ENCODE measurements around the gene SCYL1. TPM values are rescaled to one million over a fixed set of nuclear protein-coding genes. Genes with fewer than 3 reads are reported as not detected.

SCYL1 gene
- 94.4 and 95.8 TPM in 2 replicates for total RNA-seq

GRCh38 chr11:65524741-65525545, at the start of gene SCYL1:
TSS of gene SCYL1 (plus strand) at chr11:65525083. CDS start at chr11:65525154, 71 bp downstream.
- intact Hi-C loops (cut with micrococcal nuclease) = loop anchor here (2.0 kb wide), 1 partner anchor 16 kb away; no protein-coding TSS in a partner anchor
- DNase-seq (ENCODE audit: low spot score) = peak; percentile 74
- Mint-ChIP-seq H3K27ac (peak within 1 kb of the TSS; percentile 86), H3K4me1 (ENCODE audit: low read depth) (peaks cover 38% of the 10 kb centered on the region), H3K27me3 (ENCODE audit: low read depth) (no peaks in the 10 kb centered on the region), H3K4me3 (ENCODE audit: low read depth) (peak within 1 kb of the TSS; percentile 80), H3K36me3 (ENCODE audit: low read depth) (peaks cover 22% of the 10 kb centered on the region), H3K9me3 (no peaks in the 10 kb centered on the region)

DNA sequence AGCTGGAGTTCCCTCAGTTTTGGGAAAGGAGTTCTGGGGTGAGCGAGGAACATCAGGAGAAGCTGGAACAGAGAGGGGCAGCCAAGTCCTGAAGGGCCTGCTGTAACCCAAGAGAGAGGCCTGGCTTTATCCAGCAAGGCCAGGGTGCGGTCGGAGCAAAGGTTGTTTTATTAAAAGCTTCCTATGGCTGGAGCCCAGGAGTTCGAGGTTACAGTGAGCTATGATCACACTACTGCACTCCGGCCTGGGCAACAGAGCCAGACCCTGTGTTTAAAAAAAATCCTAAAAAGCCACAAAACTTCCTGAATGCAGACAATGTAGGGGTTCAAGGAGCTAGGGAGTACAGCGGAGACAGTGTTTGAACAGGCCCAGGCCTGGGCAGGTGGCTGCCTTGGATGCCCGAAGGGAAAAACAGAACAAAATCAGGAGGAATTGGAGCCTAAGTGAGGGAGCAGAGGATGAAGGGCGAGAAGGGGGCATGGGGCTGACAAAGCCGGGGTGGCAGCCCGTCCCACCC, 48.2 kb upstream of the SCYL1 start:
- peak overlapping the region; percentile 100 for H3K4me3 Mint-ChIP-seq (ENCODE audit: low read depth)
- no peak for DNase-seq (ENCODE audit: low spot score)
- H3K4me1 Mint-ChIP-seq (ENCODE audit: low read depth) = peaks cover 13% of the 10 kb centered on the region
- no peaks in the 10 kb centered on the region for H3K27me3 Mint-ChIP-seq (ENCODE audit: low read depth)
- H3K9me3 Mint-ChIP-seq = no peaks in the 10 kb centered on the region
- peaks cover 9% of the 10 kb centered on the region for H3K36me3 Mint-ChIP-seq (ENCODE audit: low read depth)
- peak overlapping the region; percentile 97 for H3K27ac Mint-ChIP-seq
- intact Hi-C loops (cut with micrococcal nuclease) = loop anchor here (2.0 kb wide), 2 partner anchors 20 to 50 kb away; no protein-coding TSS in a partner anchor

DNA sequence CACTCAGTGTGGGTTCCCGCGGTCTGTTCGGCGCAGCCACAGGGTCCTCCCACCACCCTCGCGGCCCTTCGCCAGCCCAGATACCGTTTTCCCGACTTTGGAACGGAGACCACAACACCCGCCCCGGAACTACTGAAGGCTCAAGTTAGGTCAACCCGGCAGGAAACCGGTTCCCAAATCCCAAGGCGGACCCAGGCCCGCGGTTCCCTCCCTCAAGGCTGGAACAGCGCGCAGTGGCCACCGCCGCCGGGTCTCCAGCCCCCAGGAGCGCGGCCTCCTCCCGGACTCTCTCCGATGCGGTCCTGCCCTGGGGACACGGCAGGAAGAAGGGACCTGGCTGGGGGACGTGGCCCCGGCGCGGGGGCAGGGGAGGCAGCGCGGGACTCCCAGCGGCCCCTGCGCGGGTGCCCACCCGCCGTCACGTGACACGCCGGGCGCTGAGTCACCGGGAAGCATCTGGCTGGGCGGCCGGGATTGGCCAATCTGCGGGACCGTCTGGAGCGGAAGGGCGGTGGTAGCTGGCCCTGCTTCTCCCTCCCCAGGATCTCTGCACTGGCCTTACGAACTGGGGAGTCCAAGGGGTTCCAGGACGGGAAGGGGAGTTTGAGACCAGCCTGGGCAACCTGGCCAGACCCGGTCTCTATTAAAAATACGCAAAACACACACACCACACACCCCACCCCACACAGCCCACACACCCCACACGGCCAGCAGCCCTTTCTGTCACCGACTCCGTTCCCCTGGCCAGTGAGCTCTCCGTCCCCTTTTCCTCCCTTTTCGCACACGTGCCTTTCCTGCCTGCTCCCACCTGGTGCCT, 47.5 kb upstream of the SCYL1 start:
- intact Hi-C loops (cut with micrococcal nuclease) = loop anchor here (2.0 kb wide), 2 partner anchors 19 to 51 kb away; no protein-coding TSS in a partner anchor
- Mint-ChIP-seq H3K4me3 (ENCODE audit: low read depth) (peak overlapping the region; percentile 100), H3K9me3 (no peaks in the 10 kb centered on the region), H3K27me3 (ENCODE audit: low read depth) (no peaks in the 10 kb centered on the region), H3K4me1 (ENCODE audit: low read depth) (peaks cover 8% of the 10 kb centered on the region), H3K36me3 (ENCODE audit: low read depth) (peaks cover 9% of the 10 kb centered on the region), H3K27ac (peak overlapping the region; percentile 100)
- peak; percentile 87 for DNase-seq (ENCODE audit: low spot score)

GRCh38 chr11:65478388-65479183, 46.3 kb upstream of the SCYL1 start:
- Mint-ChIP-seq H3K4me1 (ENCODE audit: low read depth) (peaks cover 8% of the 10 kb centered on the region), H3K9me3 (no peaks in the 10 kb centered on the region), H3K27ac (no peak overlapping the region), H3K36me3 (ENCODE audit: low read depth) (peaks cover 9% of the 10 kb centered on the region), H3K27me3 (ENCODE audit: low read depth) (no peaks in the 10 kb centered on the region), H3K4me3 (ENCODE audit: low read depth) (peak overlapping the region; percentile 45)
- intact Hi-C loops (cut with micrococcal nuclease) = loop anchor here (1.0 kb wide), 1 partner anchor 9 kb away; no protein-coding TSS in a partner anchor
- DNase-seq (ENCODE audit: low spot score) = no peak

DNA sequence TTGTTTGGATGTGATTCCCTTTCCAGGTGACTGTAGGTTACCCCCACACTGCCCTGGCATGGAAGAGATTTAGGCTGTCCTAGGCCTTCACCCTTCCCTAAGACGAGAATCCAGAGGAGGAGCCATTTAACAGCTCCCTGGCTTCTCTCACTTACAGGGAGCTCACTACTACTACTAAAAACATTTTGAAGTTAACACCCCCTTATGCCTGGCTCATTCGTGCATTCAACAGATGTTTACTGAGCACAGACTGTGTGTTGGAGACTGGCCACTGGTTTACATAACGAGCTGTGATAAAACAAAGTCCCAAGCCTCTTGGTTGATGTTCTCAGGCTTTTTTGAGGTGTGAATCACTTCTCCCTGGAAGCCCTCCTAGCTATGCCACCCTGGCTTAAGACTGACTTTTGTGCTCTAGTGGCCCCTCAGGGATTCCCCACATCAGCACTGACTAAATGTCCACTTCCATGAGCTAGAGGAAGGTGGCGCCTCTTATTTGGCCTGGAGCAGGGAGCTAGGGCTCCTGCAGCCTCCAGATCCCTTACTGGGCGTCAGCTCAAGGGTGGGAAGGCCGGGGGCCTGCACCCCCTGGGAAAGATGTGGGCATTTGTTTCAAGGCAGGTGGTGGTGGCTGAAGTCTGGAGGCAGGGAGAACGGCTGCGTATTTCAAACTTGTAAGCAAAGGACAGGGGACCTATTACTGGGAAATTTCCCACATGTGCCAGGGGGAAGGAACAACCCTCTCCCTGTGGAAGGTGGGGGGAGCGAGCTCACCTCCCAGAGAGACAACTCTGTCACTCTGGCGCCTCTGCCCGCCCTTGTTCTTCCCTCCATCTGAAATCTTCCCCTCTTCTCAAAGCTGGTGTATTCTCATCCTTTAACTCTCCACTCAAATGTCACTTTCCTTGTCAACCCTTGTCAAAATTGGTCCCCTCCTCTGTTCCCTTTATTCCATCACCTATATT, 45.4 kb upstream of the SCYL1 start:
- peaks cover 9% of the 10 kb centered on the region for H3K36me3 Mint-ChIP-seq (ENCODE audit: low read depth)
- no peak for DNase-seq (ENCODE audit: low spot score)
- peaks cover 10% of the 10 kb centered on the region for H3K4me1 Mint-ChIP-seq (ENCODE audit: low read depth)
- H3K27ac Mint-ChIP-seq = peak overlapping the region; percentile 38
- H3K9me3 Mint-ChIP-seq = no peaks in the 10 kb centered on the region
- intact Hi-C loops (cut with micrococcal nuclease) = no loop called here
- no peaks in the 10 kb centered on the region for H3K27me3 Mint-ChIP-seq (ENCODE audit: low read depth)
- H3K4me3 Mint-ChIP-seq (ENCODE audit: low read depth) = no peak overlapping the region

DNA sequence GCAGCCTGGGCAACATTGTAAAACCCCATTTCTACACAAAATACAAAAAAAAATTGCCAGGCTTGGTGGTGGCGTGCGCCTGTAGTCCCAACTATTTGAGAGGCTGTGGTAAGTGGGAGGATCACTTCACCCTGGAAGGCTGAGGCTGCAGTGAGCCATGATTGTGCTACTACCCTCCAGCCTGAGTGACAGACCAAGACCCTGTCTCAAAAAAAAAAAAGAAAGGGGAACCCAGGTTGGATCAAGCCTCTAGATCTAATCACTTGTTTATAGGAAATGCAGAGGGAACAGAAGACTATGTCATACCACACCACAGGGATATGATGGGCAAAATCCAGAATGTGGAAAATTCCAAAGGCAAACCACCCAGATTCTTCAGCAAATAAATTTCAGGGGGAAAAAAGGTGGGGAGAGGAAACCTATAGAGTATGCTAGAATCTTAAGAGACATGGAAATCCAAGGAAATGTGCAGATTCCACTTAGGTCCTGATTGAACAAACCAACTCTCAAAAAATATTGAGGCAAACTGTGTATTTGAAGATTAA, 42.5 kb upstream of the SCYL1 start:
- no peak overlapping the region for H3K27ac Mint-ChIP-seq
- H3K9me3 Mint-ChIP-seq = no peaks in the 10 kb centered on the region
- no peaks in the 10 kb centered on the region for H3K36me3 Mint-ChIP-seq (ENCODE audit: low read depth)
- H3K4me1 Mint-ChIP-seq (ENCODE audit: low read depth) = peaks cover 8% of the 10 kb centered on the region
- intact Hi-C loops (cut with micrococcal nuclease) = no loop called here
- H3K27me3 Mint-ChIP-seq (ENCODE audit: low read depth) = no peaks in the 10 kb centered on the region
- no peak for DNase-seq (ENCODE audit: low spot score)
- no peak overlapping the region for H3K4me3 Mint-ChIP-seq (ENCODE audit: low read depth)

DNA sequence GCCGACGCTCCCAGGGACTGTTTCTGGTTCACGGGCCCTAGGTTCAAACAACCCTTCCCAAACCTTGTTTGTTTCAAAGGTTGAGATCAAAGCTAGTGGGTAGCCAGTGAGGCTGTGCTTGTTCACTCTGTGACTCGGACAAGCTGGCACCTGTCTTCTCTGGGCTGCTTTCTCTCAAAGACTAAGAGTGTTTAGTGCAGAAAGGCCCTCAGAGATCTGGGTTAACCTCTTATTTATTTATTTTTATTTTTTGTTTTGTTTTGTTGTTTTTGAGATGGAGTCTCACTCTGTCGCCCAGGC, 39.0 kb upstream of the SCYL1 start:
- no peak overlapping the region for H3K27ac Mint-ChIP-seq
- H3K4me1 Mint-ChIP-seq (ENCODE audit: low read depth) = peaks cover 22% of the 10 kb centered on the region
- H3K9me3 Mint-ChIP-seq = no peaks in the 10 kb centered on the region
- H3K4me3 Mint-ChIP-seq (ENCODE audit: low read depth) = no peak overlapping the region
- no peaks in the 10 kb centered on the region for H3K36me3 Mint-ChIP-seq (ENCODE audit: low read depth)
- no peaks in the 10 kb centered on the region for H3K27me3 Mint-ChIP-seq (ENCODE audit: low read depth)
- no peak for DNase-seq (ENCODE audit: low spot score)
- intact Hi-C loops (cut with micrococcal nuclease) = no loop called here

DNA sequence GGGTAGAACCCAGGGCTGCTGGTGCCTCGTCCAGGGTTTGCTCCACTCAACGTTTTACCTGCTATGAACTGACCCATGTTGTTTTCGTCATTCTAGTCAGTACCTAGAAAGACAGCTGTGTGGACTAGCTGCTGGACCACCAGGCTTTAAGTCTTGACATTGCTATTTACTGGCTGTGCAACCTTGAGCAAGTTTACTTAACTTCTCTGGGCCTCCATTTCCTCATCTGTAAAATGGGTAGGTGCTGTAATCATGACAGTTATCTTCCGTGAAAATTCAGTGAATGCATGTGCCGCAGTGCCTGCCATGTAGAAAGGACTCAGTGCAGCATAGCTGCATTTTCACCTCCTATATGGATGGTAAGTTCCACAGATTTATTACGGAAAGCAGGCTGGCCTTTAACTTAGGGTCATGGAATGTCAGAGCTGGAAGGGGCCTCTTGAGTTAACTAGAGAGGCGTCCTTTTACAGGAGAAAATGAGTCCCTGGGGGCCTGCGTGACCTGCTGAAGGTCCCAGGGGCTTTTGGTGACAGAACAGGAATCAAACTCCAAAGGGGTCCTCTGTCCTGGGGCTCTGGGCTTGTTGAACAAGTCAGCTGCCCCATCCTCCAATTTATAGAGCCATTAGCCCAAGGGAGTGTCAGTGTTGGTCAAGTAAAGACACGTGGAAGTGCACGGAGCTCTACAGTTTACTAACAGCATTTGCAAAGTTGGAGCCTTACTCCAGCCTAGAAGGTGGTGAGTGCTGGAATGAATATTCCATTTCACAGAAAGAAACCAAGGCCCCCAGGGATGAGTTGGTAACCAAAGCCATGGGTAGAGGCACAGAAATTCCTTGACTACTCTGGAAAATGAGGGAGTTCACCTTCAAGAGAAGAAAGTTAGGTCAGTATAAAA, 38.1 kb upstream of the SCYL1 start:
- Mint-ChIP-seq H3K4me3 (ENCODE audit: low read depth) (no peak overlapping the region), H3K9me3 (no peaks in the 10 kb centered on the region), H3K27ac (peak overlapping the region; percentile 55), H3K27me3 (ENCODE audit: low read depth) (no peaks in the 10 kb centered on the region), H3K4me1 (ENCODE audit: low read depth) (peaks cover 30% of the 10 kb centered on the region), H3K36me3 (ENCODE audit: low read depth) (no peaks in the 10 kb centered on the region)
- no peak for DNase-seq (ENCODE audit: low spot score)
- intact Hi-C loops (cut with micrococcal nuclease) = no loop called here

GRCh38 chr11:65487467-65488272, 37.2 kb upstream of the SCYL1 start:
- no peaks in the 10 kb centered on the region for H3K27me3 Mint-ChIP-seq (ENCODE audit: low read depth)
- no peaks in the 10 kb centered on the region for H3K36me3 Mint-ChIP-seq (ENCODE audit: low read depth)
- peak overlapping the region; percentile 55 for H3K27ac Mint-ChIP-seq
- intact Hi-C loops (cut with micrococcal nuclease) = no loop called here
- H3K4me3 Mint-ChIP-seq (ENCODE audit: low read depth) = no peak overlapping the region
- H3K4me1 Mint-ChIP-seq (ENCODE audit: low read depth) = peaks cover 36% of the 10 kb centered on the region
- no peak for DNase-seq (ENCODE audit: low spot score)
- no peaks in the 10 kb centered on the region for H3K9me3 Mint-ChIP-seq

DNA sequence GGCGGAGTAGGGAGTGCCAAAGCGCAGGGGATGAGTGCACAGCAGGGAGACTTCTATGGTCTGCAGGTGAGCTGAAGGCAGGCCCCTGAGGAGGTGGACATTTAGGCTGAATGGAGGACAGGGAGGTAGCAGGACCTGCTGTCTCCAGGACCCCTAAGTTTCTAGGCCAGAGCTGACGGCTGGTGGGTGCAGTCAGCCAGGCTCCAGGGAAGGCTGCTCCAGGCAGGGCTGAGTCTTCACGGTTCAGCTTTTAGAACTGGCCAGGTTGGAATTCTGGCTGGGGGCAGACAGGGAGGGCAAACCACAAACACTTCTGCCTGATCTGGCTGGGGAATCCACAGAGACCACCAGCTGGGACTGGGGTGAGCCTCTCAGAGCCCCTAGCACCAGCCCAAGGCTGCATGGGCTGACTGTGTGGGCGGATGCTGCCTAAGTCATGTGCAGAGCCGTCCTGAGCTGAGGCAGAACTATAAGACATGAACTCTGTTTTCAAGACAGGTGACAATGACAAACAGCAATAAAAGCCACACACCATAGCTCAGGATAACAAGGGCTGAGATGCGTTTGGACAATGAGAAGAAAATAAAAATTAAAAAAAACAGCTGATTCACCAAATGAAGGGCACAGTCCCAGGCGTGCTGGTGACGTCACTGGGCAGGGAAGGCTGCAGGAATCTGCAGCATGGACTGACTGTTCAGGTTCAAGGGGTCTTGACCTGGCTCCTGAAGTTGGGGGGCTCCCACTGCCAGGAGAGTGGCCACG, 36.4 kb upstream of the SCYL1 start:
- Mint-ChIP-seq H3K4me3 (ENCODE audit: low read depth) (no peak overlapping the region), H3K9me3 (no peaks in the 10 kb centered on the region), H3K27me3 (ENCODE audit: low read depth) (no peaks in the 10 kb centered on the region), H3K4me1 (ENCODE audit: low read depth) (peaks cover 44% of the 10 kb centered on the region), H3K27ac (peak overlapping the region; percentile 46), H3K36me3 (ENCODE audit: low read depth) (no peaks in the 10 kb centered on the region)
- intact Hi-C loops (cut with micrococcal nuclease) = no loop called here
- DNase-seq (ENCODE audit: low spot score) = no peak
